Pancreas (tissue), 10 donors: ENCODE results near the gene PRRC2B. TPM values are rescaled to one million over a fixed set of nuclear protein-coding genes. Genes with fewer than 3 reads are reported as not detected.
"Not testable (repeated sequence)": the region's sequence is repeated elsewhere in the genome, so short reads cannot be mapped to it uniquely, and the experiment has no call there.

Experiments
- ATAC-seq, 4 donors: fragments of 200-7000 bp; cut with Tn5 transposase; one replicate each; pipeline versions ENCODE4 v1.8.0 to v1.9.1; 2020; ENCODE audit warnings: mild to moderate bottlenecking in 4 of 4, moderate library complexity in 4 of 4
- DNase-seq, 6 donors: peaks; one replicate each; pipeline ENCODE4 v3.0.0-alpha.2; 2020
- FAIRE-seq: peaks from 2 replicates; lab custom pipeline; 2012; peaks lifted over from hg19 to GRCh38; lab: Jason Lieb, UNC
- H3K27ac ChIP-seq, 4 donors: fragments of 200-600 bp; sonication (generic); 1 replicate in 3 of 4; 2 replicates in 1 of 4; pipeline versions ENCODE4 v1.5.0 to v1.8.0; 2020
- H3K27me3 ChIP-seq, 4 donors: fragments of 200-600 bp; one replicate each; pipeline ENCODE4 v1.8.0; 2021
- H3K36me3 ChIP-seq, 3 donors: fragments of 200-600 bp; sonication (generic) in 1 of 3; one replicate each; pipeline versions ENCODE4 v1.5.0 to v1.8.0; 2020 to 2021
- H3K4me1 ChIP-seq, 3 donors: fragments of 200-600 bp; one replicate each; pipeline ENCODE4 v1.8.0; 2021
- H3K4me3 ChIP-seq, 4 donors: fragments of 200-600 bp; sonication (generic) in 2 of 4; one replicate each; pipeline versions ENCODE4 v1.5.0 to v1.8.0; 2020 to 2021
- H3K9me3 ChIP-seq, 4 donors: fragments of 200-600 bp; one replicate each; pipeline ENCODE4 v1.8.0; 2021
- WGBS, 2 donors: extraction: QIAGEN DNeasy Blood & Tissue Kit; methylation state at CpG; one replicate each; pipeline ENCODE4 v1.1.7; 2013; 5-methylcytosine and 5-hydroxymethylcytosine counted together
- intact Hi-C, 3 donors: fragments of 100-400 bp; cut with DNase I; formaldehyde crosslinking; loops; one replicate each; pipeline versions ENCODE4 v1.11.1 to v1.14.2; 2022
- polyA plus RNA-seq, 2 donors: library from polyadenylated mRNA; stranded (reverse); fragments of 200-250 nt; gene quantifications; one replicate each; pipeline ENCODE4 v1.2.3, GENCODE V29; 2013
- total RNA-seq, 6 donors: library from RNA; stranded (reverse); fragmentation: NEBNext Ultra II Directional in 4 of 6; extraction: Animal tissue kit (Norgen Biotek cat#: 25700) in 4 of 6; gene quantifications; one replicate each; pipeline versions ENCODE4 v1.2.1 to v1.2.4, GENCODE V29; 2021 to 2023
- TF ChIP-seq, protein P1 (sequence below), 4 donors: fragments of 200-600 bp; sonication (generic) in 3 of 4; IDR thresholded peaks; one replicate each; pipeline versions ENCODE4 v1.5.0 to v1.8.0; 2021; ENCODE audit warnings: antibody characterized with exemption in 4 of 4
- donor health status: healthy with polysubstance abuse.
- donor health status: DM: no; HTN: no; CAD: no; lungs with moderate emphysema.
- donor health status: DM: no; HTN: no; CAD: no.
- donor health status: control.
- donor health status: control.
- donor health status: Bipolar disorder and iron deficiency.
- donor health status: DM: yes; HTN: yes; CAD: no.
- donor health status: DM: no; HTN: no; CAD: no.
- donor health status: DM: no; HTN: no; CAD: no.
- donor health status: DM: yes; HTN: yes; CAD: no.

The PRRC2B gene
- total and polyA plus RNA-seq, 8 donors: 44.8 to 132 (median 90.3) TPM

DNA sequence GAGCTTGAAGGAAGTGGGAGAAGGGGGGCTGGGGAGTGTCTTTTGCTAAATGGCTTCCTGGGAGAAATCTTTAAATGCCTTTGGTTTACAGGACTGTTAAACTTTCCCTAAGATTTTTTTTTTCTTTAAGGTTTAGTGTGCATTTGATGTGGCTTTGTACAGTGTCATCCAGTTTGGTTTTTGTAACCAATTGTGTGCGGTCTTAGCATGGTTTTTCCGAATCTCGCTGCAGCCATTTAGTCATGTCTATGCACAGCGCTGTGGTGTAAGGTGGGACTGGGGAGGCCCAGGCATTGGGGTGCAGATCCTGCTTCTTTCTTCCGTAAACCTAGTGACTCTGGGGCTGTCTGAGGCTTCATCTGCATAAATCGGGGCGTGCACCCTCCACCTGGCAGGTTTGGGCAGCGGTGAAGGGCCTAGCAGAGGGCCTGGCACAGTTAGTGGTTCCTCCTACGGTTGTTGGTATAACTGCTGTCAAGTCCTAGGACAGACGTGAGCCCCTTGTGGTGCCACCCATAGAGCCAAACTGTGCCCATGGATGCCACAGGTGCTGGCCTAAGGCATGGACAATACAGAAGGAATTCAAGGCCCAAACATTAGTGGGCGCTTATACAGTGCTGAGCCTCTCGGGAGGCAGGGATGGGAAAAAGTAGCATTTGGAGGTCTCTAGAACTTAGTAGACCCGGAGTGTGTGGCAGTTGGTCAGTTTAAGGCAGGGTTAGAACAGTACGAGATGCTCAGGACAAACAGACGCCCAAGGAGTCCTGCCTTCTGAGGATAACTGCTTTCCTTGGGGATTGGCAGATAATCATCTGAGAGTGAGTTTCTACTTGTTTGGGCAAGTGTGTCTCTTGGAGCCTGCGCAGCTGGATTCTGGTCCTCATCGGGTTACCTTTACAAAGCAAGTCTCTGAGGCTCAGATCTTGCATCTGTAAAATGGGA, 1.5 kb downstream of the PRRC2B start:
- no peaks in the 10 kb centered on the region for H3K27me3 ChIP-seq
- ATAC-seq (peak; percentile 11 to 45 (median 32)), DNase-seq (peak; percentile 50 to 78 (median 58)), FAIRE-seq (no peak)
- intact Hi-C loops: no loop called here
- no peaks in the 10 kb centered on the region for H3K9me3 ChIP-seq
- H3K36me3 ChIP-seq: no peaks in the 10 kb centered on the region
- H3K4me3 ChIP-seq: peak overlapping the region; percentile 31 to 83 (median 66)
- WGBS, 2 donors: 12 to 16% methylated on average over 17 of the region's 17 CpGs
- TF ChIP-seq, protein P1, sequence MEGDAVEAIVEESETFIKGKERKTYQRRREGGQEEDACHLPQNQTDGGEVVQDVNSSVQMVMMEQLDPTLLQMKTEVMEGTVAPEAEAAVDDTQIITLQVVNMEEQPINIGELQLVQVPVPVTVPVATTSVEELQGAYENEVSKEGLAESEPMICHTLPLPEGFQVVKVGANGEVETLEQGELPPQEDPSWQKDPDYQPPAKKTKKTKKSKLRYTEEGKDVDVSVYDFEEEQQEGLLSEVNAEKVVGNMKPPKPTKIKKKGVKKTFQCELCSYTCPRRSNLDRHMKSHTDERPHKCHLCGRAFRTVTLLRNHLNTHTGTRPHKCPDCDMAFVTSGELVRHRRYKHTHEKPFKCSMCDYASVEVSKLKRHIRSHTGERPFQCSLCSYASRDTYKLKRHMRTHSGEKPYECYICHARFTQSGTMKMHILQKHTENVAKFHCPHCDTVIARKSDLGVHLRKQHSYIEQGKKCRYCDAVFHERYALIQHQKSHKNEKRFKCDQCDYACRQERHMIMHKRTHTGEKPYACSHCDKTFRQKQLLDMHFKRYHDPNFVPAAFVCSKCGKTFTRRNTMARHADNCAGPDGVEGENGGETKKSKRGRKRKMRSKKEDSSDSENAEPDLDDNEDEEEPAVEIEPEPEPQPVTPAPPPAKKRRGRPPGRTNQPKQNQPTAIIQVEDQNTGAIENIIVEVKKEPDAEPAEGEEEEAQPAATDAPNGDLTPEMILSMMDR (IDR thresholded peaks at IDR 0.05): no peak
- H3K27ac ChIP-seq: peak overlapping the region; percentile 76 to 96 (median 93)
- H3K4me1 ChIP-seq: peaks cover 37 to 49% (median 48%) of the 10 kb centered on the region in 3 donors

DNA sequence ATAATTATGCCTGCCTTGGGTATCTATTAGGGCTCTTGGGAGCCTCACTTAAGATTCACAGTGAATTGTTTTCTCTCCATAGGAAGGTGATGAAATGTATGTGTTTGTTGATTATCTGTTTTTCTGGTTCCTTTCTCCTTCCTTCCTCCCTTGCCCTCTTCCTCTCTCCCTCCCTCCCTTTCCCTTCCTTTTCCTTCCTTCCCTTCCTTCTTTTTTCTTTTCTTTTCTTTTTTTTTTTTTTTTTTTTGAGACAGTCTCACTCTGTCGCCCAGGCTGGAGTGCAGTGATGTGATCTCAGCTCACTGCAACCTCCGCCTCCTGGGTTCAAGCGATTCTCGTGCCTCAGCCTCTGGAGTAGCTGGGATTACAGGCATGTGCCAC, 2.2 kb downstream of the PRRC2B start:
- 47 to 58% methylated on average over 4 of the region's 4 CpGs for WGBS, 2 donors
- H3K36me3 ChIP-seq, DNase-seq, ATAC-seq, H3K9me3 ChIP-seq, FAIRE-seq, intact Hi-C loops, H3K27me3 ChIP-seq: not testable (repeated sequence)
- Histone ChIP-seq H3K27ac (peak overlapping the region in 2 of 4 donors; percentile 95 to 96), H3K4me3 (peak overlapping the region in 2 of 4 donors; percentile 66 to 83), H3K4me1 (peaks cover 37 to 49% (median 48%) of the 10 kb centered on the region in 3 donors)

DNA sequence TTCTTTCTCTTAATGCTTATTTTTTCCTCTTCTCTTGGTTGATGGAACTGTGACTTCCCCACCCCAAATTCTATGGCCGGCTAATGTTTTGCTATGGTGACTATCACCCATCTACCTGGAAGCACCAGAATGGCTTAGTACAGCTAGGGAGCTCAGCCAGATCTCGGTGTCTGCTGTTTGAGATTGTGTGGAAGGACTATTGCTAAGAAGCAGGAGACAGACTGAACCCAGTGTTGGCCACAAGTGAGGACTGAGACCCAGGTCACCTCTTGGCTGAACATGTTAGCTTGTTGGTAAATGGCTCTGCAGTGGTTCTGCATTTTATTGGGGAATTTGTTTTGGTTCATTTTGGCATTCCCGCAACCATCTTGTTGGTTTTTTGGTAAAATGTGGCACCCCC, 2.7 kb downstream of the PRRC2B start:
- Histone ChIP-seq H3K27ac (peak overlapping the region in 2 of 4 donors; percentile 95 to 96), H3K4me3 (peak overlapping the region in 1 of 4 donors; percentile 66)

DNA sequence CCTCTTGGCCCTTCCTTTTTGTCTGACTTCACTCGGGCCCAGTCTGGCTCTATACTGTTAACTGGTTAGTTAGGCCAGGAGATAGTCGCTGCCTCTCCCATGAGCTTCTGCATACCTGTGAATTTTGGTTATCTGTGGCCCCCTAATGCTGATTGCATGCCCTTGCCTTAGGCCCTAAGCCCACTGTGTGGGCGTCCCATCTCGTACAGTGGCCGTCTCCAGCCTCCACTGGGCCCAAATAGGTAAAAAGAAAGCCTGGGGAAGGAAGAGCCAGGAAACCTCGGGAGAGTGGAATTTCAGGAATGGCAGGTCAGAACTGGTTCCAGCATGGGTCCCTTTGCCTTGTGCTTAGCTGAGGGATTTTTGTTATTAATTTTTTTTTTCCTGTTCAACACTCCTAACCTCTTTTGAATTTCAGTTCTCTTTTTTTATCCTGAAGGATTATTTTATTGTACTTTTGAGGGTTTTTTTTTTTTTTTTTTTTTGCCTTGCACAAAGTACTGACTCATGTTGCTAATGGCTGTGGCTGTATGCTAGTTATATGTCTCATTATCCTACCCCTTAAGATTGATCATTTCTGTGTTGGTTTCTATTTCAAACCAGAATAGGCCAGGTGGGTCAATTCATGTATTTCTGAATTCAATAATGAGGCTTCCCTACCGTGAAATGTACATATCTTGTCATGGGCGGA, 3.4 kb downstream of the PRRC2B start:
- Histone ChIP-seq H3K4me1 (peaks cover 37 to 58% (median 54%) of the 10 kb centered on the region in 3 donors), H3K9me3 (no peaks in the 10 kb centered on the region), H3K36me3 (no peaks in the 10 kb centered on the region), H3K27ac (peak overlapping the region in 2 of 4 donors; percentile 95 to 96), H3K27me3 (no peaks in the 10 kb centered on the region), H3K4me3 (peak overlapping the region in 1 of 4 donors; percentile 66)
- intact Hi-C loops: no loop called here
- TF ChIP-seq, protein P1 (IDR thresholded peaks at IDR 0.05): no peak
- WGBS, 2 donors: 30 to 33% methylated on average over 8 of the region's 8 CpGs
- ATAC-seq: peak in 2 of 4 donors; percentile 7 to 21
- no peak for DNase-seq
- FAIRE-seq: no peak

More for the DNA sequence above, 2.7 kb downstream of the PRRC2B start:
- intact Hi-C loops: no loop called here
- Histone ChIP-seq H3K9me3 (no peaks in the 10 kb centered on the region), H3K36me3 (no peaks in the 10 kb centered on the region), H3K27me3 (no peaks in the 10 kb centered on the region), H3K4me1 (peaks cover 37 to 52% (median 48%) of the 10 kb centered on the region in 3 donors)
- WGBS, 2 donors: 36 to 42% methylated on average over 3 of the region's 3 CpGs
- FAIRE-seq (no peak), ATAC-seq (no peak), DNase-seq (no peak)
- TF ChIP-seq, protein P1 (IDR thresholded peaks at IDR 0.05): no peak

DNA sequence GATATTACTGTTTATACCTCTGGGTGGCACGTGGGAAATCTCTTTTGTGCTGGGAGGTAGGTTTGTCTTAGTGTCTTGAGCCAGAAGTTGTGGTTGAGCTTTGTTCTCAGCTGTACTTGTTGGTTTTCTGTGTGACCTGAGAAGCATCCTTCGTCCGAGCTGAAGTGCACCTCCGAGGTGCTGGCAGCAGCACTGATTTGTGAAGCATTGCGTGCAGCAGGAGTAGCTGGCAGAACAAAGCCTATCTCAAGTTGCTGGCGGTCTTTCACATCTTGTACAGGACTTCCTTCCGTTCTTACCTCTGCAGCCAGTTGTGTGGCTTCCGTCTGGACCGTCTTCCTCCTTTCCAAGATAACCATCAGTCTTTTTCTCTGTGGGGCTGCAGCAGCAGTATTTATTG, 4.3 kb downstream of the PRRC2B start:
- no peak for DNase-seq
- intact Hi-C loops: no loop called here

More for the DNA sequence above, 4.3 kb downstream of the PRRC2B start:
- TF ChIP-seq, protein P1 (IDR thresholded peaks at IDR 0.05): no peak
- no peak for FAIRE-seq
- peaks cover 34 to 63% (median 55%) of the 10 kb centered on the region in 3 donors for H3K4me1 ChIP-seq
- no peaks in the 10 kb centered on the region for H3K36me3 ChIP-seq
- WGBS, 2 donors: 14 to 17% methylated on average over 9 of the region's 9 CpGs
- H3K4me3 ChIP-seq: no peak overlapping the region
- no peak for ATAC-seq
- peak overlapping the region in 1 of 4 donors; percentile 96 for H3K27ac ChIP-seq
- no peaks in the 10 kb centered on the region for H3K9me3 ChIP-seq
- H3K27me3 ChIP-seq: no peaks in the 10 kb centered on the region
